Thyroid gland (tissue), 4 donors: ENCODE results near the gene KLK15. TPM values are rescaled to one million over a fixed set of nuclear protein-coding genes. Genes with fewer than 3 reads are reported as not detected.

ENCODE experiments used
- DNase-seq, 2 donors: peaks; one replicate each; pipeline ENCODE4 v3.0.0-alpha.2; 2019
- H3K27ac ChIP-seq, 3 donors: fragments of 200-600 bp; sonication (generic); 1 replicate in 2 of 3; 2 replicates in 1 of 3; pipeline ENCODE4 v1.5.1; 2016 to 2019; ENCODE audit warnings: mild to moderate bottlenecking in 1 of 3, moderate library complexity in 1 of 3
- H3K27me3 ChIP-seq: fragments of 200-600 bp; sonication (generic); one replicate; pipeline ENCODE4 v1.5.1; 2019
- H3K36me3 ChIP-seq, 2 donors: fragments of 200-600 bp; sonication (generic); one replicate each; pipeline ENCODE4 v1.5.1; 2016 to 2019
- H3K4me1 ChIP-seq, 2 donors: fragments of 200-600 bp; sonication (generic); one replicate each; pipeline ENCODE4 v1.5.1; 2017 to 2019
- H3K4me3 ChIP-seq, 3 donors: fragments of 200-600 bp; sonication (generic); replicated peaks in 1 of 3; 1 replicate in 2 of 3; 2 replicates in 1 of 3; pipeline ENCODE4 v1.5.1; 2016; ENCODE audit warnings: mild to moderate bottlenecking in 1 of 3
- H3K9me3 ChIP-seq: fragments of 200-600 bp; sonication (generic); one replicate; pipeline ENCODE4 v1.5.1; 2017
- POLR2A ChIP-seq, 2 donors: fragments of 450-650 bp; IDR thresholded peaks; one replicate each; pipeline ENCODE4 v1.6.1; 2017; ENCODE audit warnings: antibody characterized with exemption in 2 of 2, mild to moderate bottlenecking in 2 of 2, moderate library complexity in 1 of 2
- WGBS, 2 donors: methylation state at CpG; one replicate each; pipeline ENCODE4 v1.1.5; 2017; 5-methylcytosine and 5-hydroxymethylcytosine counted together
- intact Hi-C: fragments of 100-400 bp; cut with DNase I; formaldehyde crosslinking; loops from one replicate; pipeline ENCODE4 v1.15.1; 2023
- total RNA-seq, 4 donors: library from RNA; depleted of rRNA; stranded (reverse); fragments of >200 nt; gene quantifications; one replicate each; pipeline ENCODE4 v1.2.3, GENCODE V29; 2016
- TF ChIP-seq, protein P1 (sequence below), 6 experiments: fragments of 200-600 bp in 3 of 6; fragments of 450-650 bp in 3 of 6; sonication (generic) in 3 of 6; IDR thresholded peaks; one replicate each; pipeline ENCODE4 v1.5.1; 2016 to 2019; ENCODE audit warnings: antibody characterized with exemption in 6 of 6, mild to moderate bottlenecking in 2 of 6, inconsistent platforms in 1 of 6, moderate library complexity in 1 of 6

KLK15 gene, protein sequence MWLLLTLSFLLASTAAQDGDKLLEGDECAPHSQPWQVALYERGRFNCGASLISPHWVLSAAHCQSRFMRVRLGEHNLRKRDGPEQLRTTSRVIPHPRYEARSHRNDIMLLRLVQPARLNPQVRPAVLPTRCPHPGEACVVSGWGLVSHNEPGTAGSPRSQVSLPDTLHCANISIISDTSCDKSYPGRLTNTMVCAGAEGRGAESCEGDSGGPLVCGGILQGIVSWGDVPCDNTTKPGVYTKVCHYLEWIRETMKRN
- 1 to 10 TPM in 2 of 4 donors, under 1 TPM in 1, not detected in 1; 0.81 to 2.8 (median 1.8) TPM for total RNA-seq

DNA sequence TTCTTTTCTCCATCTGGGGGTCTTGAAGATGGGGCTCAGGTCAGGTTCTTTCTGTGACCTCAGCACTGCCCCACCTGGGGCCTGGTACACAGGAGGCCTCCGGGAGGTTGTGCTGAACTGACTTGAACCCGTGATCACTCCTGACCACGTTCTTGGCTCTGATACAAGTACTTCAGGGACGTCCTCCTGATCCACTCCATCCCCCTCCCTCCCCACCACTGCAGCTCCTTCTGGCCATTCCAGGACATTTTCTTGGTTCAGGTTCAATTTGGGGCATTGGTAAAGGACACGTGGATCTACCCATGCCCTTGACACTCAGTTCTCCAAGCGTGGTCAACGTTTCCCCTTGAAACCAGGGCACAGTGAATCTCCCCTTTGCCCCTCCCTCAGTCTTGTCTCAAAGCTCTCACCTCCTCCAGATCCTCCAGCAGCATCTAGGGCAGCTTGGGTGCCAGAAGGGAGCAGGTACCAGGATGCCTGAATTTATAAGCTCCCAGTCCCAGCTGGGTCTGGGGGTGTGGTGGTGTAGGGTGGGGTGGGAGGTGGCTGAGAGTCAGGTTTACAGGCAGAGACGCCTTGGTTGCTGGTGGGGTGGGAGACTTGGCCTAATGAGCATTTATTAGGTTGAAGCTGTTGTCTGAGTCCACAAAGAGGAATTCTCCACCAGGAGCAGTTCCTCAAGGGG lies at the start of gene KLK15:
TSS of gene KLK15 (minus strand) at position 458 of the 685 bp plus-strand sequence. CDS start 2,082 bp downstream, outside the sequence.
- no peaks in the 10 kb centered on the region for H3K36me3 ChIP-seq
- no peak within 1 kb of the TSS for H3K4me3 ChIP-seq
- DNase-seq, result peak; percentile 63 to 71

DNA sequence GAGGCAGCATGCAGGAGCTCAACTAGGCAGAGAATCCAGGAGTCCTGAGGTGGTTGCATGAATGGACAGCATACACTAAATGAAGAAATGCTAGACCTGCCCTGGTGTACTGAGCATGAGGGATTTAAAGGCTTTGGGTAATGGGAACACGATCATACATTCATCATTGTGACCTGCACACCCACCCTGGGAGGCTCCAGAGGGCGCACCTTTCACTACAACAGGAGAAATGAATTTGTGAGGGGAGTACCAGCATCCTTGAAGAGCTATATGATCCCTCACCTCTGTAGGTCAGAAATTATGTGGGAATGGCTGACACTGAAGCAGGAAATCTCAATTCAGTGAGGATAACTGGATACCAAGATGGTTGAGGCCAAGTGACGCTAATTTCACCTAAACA lies 48.8 kb upstream of the KLK15 start:
- Histone ChIP-seq H3K4me1 (peaks cover 18 to 24% of the 10 kb centered on the region in 2 donors), H3K36me3 (no peaks in the 10 kb centered on the region), H3K27ac (no peak overlapping the region), H3K4me3 (no peak overlapping the region), H3K27me3 (no peaks in the 10 kb centered on the region), H3K9me3 (no peaks in the 10 kb centered on the region)
- DNase-seq, result no peak
- intact Hi-C loops, result loop anchor here (5.0 kb wide), 1 partner anchor 45 kb away; no protein-coding TSS in a partner anchor
- 66 to 78% methylated on average over 2 to 3 of the region's 3 CpGs for WGBS, 2 donors
- no peak for TF ChIP-seq POLR2A (IDR thresholded peaks at IDR 0.05)
- TF ChIP-seq, protein P1, sequence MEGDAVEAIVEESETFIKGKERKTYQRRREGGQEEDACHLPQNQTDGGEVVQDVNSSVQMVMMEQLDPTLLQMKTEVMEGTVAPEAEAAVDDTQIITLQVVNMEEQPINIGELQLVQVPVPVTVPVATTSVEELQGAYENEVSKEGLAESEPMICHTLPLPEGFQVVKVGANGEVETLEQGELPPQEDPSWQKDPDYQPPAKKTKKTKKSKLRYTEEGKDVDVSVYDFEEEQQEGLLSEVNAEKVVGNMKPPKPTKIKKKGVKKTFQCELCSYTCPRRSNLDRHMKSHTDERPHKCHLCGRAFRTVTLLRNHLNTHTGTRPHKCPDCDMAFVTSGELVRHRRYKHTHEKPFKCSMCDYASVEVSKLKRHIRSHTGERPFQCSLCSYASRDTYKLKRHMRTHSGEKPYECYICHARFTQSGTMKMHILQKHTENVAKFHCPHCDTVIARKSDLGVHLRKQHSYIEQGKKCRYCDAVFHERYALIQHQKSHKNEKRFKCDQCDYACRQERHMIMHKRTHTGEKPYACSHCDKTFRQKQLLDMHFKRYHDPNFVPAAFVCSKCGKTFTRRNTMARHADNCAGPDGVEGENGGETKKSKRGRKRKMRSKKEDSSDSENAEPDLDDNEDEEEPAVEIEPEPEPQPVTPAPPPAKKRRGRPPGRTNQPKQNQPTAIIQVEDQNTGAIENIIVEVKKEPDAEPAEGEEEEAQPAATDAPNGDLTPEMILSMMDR (IDR thresholded peaks at IDR 0.05), result no peak

More for the DNA sequence above, at the start of gene KLK15:
- Histone ChIP-seq H3K9me3 (no peaks in the 10 kb centered on the region), H3K4me1 (peaks cover 14 to 25% of the 10 kb centered on the region in 2 donors), H3K27ac (peak within 1 kb of the TSS in 1 of 3 donors; percentile 44), H3K27me3 (no peaks in the 10 kb centered on the region)
- 26 to 35% methylated on average over 8 of the region's 8 CpGs for WGBS, 2 donors
- TF ChIP-seq, protein P1 (IDR thresholded peaks at IDR 0.05), result no peak
- no peak for TF ChIP-seq POLR2A (IDR thresholded peaks at IDR 0.05)
- intact Hi-C loops, result no loop called here

DNA sequence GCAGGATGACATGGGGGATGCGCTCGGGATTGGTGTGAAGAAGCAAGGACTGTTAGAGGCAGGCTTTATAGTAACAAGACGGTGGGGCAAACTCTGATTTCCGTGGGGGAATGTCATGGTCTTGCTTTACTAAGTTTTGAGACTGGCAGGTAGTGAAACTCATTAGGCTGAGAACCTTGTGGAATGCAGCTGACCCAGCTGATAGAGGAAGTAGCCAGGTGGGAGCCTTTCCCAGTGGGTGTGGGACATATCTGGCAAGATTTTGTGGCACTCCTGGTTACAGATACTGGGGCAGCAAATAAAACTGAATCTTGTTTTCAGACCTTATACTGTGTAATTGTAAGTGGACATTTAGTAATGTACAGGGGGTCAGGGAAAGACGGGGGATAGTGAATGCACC lies 46.9 kb upstream of the KLK15 start:
- Histone ChIP-seq H3K27ac (peak overlapping the region; percentile 75 to 82 (median 79)), H3K36me3 (no peaks in the 10 kb centered on the region), H3K27me3 (no peaks in the 10 kb centered on the region), H3K4me1 (peaks cover 32 to 43% of the 10 kb centered on the region in 2 donors), H3K4me3 (no peak overlapping the region), H3K9me3 (no peaks in the 10 kb centered on the region)
- 66 to 73% methylated on average over 5 of the region's 5 CpGs for WGBS, 2 donors
- DNase-seq, result peak; percentile 81 to 84
- TF ChIP-seq, protein P1 (IDR thresholded peaks at IDR 0.05), result no peak
- TF ChIP-seq POLR2A (IDR thresholded peaks at IDR 0.05), result peak in 1 of 2 donors; percentile 47
- intact Hi-C loops, result loop anchor here (5.0 kb wide), 1 partner anchor 43 kb away; no protein-coding TSS in a partner anchor

DNA sequence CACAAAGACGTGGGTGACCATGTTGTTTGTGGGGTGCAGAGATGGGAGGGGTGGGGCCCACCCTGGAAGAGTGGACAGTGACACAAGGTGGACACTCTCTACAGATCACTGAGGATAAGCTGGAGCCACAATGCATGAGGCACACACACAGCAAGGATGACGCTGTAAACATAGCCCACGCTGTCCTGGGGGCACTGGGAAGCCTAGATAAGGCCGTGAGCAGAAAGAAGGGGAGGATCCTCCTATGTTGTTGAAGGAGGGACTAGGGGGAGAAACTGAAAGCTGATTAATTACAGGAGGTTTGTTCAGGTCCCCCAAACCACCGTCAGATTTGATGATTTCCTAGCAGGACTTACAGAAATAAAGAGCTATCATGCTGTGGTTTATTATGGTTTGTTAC lies 45.5 kb upstream of the KLK15 start:
- TF ChIP-seq, protein P1 (IDR thresholded peaks at IDR 0.05), result no peak
- TF ChIP-seq POLR2A (IDR thresholded peaks at IDR 0.05), result no peak
- Histone ChIP-seq H3K4me3 (no peak overlapping the region), H3K36me3 (no peaks in the 10 kb centered on the region), H3K27ac (peak overlapping the region; percentile 75 to 82 (median 79)), H3K4me1 (peaks cover 44 to 54% of the 10 kb centered on the region in 2 donors), H3K27me3 (no peaks in the 10 kb centered on the region), H3K9me3 (no peaks in the 10 kb centered on the region)
- intact Hi-C loops, result no loop called here
- DNase-seq, result no peak
- 81 to 87% methylated on average over 5 of the region's 5 CpGs for WGBS, 2 donors

DNA sequence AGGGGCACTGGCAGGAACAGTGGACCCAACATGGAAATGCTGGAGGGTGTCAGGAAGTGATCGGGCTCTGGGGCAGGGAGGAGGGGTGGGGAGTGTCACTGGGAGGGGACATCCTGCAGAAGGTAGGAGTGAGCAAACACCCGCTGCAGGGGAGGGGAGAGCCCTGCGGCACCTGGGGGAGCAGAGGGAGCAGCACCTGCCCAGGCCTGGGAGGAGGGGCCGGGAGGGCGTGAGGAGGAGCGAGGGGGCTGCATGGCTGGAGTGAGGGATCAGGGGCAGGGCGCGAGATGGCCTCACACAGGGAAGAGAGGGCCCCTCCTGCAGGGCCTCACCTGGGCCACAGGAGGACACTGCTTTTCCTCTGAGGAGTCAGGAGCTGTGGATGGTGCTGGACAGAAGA lies 44.0 kb upstream of the KLK15 start:
- Histone ChIP-seq H3K9me3 (no peaks in the 10 kb centered on the region), H3K4me1 (peaks cover 59 to 69% of the 10 kb centered on the region in 2 donors), H3K36me3 (no peaks in the 10 kb centered on the region), H3K27ac (peak overlapping the region; percentile 89 to 99 (median 94)), H3K27me3 (no peaks in the 10 kb centered on the region), H3K4me3 (no peak overlapping the region)
- no peak for DNase-seq
- WGBS, 2 donors, result 52% methylated on average over 8 of the region's 8 CpGs
- intact Hi-C loops, result no loop called here
- TF ChIP-seq, protein P1 (IDR thresholded peaks at IDR 0.05), result no peak
- no peak for TF ChIP-seq POLR2A (IDR thresholded peaks at IDR 0.05)
